HG03108 (cell line): ENCODE results near the gene ABCB9.
A peak's percentile ranks its signal among the peaks of the same experiment; 100 is the strongest.
"Not testable (repeated sequence)": the region's sequence is repeated elsewhere in the genome, so short reads cannot be mapped to it uniquely, and the experiment has no call there.

Experiments
- ATAC-seq: cut with Tn5 transposase; IDR thresholded peaks from one replicate; pipeline ENCODE4 v1.9.1; 2021; ENCODE audit warnings: moderate library complexity; ENCODE audit not compliant: unreplicated experiment

The ABCB9 gene

DNA sequence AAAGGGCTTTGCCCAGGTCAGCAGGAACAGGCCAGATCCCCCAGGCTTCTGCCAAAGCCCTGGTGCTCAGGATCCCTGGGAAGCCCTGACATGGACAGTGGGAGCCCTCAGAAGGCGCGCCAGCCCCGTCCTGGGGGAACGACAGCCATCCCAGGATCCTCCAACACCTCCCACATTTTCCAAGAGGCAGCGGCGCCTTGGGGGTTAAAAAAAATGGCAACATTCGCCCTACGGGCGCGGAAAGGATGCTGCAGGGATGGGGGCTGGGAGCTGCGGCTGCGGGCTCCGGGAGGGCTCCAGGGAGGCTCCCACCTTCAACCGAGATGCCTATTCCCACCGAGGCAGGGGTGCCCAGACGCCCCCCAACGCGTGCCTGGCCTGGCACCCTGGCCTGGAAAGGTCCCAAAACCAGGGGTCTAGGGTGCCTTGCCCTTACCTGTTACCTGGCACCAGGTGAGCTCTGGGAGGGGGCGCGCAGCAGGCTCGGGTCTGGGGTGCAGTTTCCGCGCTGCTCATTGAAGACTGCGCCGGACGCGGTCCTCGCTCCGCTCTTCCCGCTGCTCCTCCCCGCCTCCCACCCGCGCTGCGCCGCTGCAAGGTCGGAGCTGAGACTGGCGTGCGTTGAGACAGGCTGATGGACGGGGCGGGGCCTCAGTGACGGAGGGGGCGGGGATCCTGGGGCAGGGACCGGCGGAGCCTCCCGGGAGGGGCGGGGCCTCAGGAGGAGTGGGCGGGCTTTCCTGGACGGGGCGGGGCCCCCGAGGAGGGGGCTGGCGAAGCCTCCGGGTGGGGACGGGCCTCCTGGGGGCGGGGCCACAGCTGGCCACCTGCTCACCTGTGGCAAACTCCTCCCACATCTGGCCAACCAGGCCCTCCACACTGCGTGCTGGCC is at the start of gene ABCB9:
TSS of gene ABCB9 (minus strand) at position 613 of the 892 bp plus-strand sequence. CDS start 6,228 bp downstream, outside the sequence.
- ATAC-seq, result peak; percentile 65

DNA sequence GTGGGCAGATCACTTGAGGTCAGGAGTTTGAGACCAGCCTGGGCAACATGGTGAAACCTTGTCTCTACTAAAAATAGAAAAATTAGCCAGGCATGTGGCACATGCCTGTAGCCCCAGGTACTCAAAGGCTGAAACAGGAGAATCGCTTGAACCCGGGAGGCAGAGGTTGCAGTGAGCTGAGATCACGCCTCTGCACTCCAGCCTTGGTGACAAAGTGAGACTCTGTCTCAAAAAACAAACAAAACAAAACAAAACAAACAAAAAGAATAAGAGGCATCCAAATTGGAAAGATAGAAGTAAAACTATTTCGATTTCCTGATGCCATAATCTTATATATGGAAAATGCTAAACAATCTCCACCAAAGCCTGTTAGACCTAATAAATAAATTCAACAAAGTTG is 48.2 kb upstream of the ABCB9 start:
- not testable (repeated sequence) for ATAC-seq

DNA sequence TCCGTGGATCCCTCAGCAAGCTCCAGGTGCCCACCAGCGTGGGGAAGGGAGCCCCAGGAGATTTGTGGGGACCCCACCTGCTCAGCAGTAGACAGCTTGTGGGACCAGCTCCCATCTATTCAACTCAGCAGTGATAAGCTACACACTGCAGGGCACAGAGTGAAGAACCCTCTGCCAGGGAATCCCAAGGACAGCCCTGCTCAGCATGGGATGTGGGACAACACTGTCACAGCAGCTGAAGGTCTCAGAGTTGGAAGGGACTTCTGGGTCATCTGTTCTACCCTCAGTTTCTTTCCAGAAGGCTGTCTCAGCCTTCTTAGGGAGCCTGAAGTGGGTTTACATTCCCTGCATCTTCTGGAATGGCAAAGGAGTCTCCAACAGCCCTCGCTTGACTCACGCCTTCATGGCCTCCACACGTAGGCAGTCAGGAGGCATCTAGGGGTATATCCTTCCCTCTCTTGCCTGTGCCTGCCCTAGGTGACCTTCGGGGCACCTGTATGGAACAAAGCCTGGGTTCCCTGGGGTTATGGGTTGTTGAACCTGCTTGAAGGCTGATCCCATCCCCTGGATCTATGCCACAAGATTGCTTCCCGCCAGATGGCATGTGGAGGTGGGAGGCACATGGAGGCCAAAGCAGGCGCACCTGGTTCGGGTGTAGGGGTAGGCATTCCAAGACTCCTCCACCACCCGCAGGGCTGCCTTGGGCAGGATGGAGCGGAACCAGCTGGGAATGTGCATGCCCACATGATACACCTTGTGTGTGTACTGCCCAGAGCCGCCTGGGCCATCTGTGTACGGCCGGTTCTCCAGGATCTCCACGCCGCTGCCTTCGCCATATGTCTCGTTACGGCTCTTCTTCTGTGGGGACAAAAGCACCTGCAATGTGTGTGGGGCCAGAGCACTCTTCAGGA is 47.2 kb upstream of the ABCB9 start:
- ATAC-seq, result no peak

DNA sequence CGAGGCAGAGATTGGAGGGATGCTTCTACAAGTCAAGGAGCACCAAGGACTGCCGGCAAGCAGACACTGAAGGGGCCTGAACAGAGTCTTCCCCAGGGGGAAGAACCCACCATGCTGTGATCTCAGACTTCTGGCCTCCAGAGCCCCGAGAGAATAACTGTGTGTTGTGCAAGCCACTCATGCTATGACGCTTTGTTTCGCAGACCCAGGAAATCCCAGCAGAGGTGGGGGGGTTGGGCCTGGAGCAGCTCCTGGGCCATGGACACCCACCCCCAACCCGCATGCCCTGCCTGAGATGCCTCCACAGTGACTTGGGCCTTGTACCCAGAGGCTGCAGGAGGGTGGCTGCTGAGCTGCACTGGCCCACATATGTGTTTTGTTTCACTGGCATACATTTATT is 45.4 kb upstream of the ABCB9 start:
- no peak for ATAC-seq

DNA sequence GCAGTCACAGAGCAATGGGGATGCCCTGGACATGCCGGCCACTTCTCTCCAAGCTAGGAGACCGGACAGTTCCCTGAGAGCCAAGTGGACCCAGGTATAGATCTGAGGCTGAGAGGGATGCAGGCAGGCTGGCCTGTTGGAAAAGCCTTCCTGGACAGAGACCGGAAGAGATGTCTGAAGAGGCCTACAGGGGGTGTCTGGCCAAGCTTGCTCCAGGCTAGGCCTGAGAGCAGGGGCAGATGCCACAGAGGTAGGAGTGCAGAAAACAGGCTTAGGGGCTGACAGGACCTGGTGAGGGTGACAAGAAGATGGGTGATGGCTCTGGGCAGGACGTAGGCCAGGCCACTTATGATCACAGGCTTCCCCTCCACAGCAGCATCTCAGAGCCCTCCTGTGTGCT is 44.4 kb upstream of the ABCB9 start:
- ATAC-seq, result no peak

DNA sequence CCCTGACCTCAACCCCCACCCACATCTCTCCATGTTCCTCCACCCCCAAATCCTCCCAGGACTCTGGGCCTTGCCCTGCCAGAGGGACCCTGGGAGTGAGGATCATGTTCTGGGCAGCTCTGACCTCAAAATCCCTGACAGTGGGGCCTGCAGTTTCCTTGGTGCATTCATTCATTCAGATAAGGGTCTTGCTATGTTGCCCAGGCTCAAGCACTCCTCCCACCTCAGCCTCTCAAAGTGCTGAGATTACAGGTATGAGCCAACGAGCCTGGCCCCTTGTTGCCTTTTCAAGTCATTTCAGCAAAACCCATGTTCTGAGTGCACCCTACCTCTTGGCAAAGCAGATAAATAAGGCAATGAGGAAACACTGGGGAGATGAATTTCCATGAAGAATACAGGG is 43.8 kb upstream of the ABCB9 start:
- no peak for ATAC-seq

DNA sequence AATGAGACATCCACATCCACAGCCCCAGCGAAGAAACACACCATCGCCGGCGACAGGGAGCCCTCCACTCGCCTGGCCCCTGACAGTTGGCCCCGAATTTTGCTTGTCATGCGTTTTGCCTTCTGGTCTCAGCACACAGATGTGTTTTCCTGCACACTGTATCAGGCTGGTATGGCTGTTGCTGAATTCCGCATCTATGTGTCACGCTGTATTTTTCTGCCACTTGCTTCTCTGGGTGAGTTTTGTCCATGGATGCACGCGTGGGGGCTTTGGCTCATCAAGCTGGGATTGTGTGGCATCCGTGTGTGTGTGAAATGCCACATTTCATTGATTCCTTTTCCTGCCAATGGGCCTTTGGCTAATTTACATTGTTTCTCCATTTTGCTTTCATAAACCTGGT is 40.7 kb upstream of the ABCB9 start:
- no peak for ATAC-seq

DNA sequence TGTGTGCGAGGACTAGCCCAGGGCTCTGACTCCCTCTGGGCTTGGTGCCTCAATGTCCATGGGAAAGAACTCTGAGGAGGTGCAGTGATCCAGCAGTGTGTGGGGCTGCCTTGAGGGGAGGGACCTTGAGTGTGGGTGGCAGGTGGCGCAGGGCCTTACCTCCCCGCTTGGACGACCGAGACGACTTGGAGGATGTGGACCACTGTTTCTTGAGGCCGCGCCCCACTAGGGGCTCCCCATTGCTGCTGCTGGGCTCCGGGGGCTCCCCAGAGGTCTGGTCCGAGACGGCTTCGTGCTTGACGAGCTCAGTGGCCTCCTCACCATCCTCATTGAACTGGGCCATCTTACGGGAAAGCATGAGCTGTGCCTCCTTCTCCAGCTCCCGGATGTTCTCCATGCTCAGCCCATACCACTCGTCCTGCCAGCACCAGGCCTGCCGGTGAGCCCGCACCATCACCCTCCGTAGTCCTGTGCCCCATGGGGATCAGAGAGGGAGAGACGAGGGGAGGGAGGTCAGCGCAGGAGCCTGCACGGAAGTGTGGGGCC is 38.9 kb upstream of the ABCB9 start:
- ATAC-seq, result no peak

DNA sequence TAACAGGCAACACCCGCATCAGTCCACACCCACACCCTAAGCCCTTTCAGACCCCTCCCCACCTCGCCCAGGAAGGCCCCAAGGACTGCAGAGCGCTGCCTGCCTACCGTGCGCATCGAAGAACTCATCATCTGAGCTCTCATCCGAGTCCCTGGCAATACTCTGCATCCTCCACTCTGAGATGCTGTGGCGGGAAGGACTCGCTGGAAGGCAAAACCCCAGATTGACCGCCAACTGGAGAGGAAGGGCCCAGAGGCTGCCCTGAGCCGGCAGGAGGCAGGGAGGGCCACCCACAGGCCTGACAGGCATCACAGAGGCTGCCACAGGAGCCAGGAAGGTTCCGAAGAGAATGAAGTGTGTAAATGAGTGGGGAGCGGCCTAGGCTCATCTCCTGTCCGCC is 38.0 kb upstream of the ABCB9 start:
- no peak for ATAC-seq

DNA sequence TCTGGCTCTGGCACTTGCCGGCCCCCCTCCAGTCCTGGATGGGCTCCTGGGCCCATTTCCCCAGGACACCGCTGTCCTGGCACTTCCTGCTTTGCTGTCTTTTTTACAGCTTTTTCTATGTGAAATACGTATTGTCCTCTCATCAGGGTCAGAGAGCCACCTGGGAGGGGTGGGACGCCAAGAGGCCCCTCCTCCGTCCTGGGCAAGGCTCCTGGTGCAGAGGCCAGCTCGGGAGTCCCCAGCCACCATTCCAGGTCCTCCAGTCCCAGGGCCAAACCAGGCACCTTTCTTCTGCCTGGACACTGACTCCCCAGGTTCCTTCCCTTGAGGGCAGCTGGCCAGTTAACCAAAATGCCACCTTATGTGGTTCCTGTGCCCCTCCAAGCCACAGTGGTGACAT is 37.0 kb upstream of the ABCB9 start:
- no peak for ATAC-seq

DNA sequence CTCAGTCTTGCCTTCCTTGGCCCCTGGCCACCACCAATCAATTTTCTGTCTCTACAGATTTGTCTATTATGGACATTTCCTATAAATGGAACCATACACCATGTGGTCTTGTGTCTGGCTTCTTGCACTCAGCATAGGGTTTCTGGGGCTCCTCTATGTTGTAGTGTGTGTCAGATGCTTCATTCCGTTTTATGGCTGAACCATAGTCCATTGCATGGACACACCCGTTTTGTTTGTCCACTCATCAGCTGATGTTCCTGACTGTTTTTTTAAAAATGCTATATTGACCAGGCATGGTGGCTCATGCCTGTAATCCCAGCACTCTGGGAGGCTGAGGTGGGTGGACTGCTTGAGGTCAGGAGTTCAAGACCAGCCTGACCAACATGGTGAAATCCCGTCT is 35.2 kb upstream of the ABCB9 start:
- no peak for ATAC-seq

DNA sequence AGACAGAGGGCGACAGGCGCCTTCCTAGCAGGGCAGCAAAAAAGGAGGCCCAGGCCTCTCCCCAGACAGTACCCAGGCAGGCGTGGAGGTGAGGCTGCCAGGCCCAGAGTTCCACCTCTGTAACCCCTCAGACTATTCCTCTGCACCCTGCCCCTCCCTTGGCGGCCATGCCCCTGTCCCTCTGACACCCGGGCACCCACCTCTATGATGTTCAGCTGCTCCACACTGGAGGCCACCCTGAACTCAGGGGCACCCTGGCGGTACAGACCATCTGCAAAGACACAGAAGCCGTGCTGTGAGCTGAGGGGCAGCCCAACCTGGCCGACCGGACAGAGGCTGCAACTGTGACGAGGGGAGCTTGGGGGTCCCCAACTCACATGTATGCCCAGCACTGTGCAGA is 34.3 kb upstream of the ABCB9 start:
- ATAC-seq, result no peak

DNA sequence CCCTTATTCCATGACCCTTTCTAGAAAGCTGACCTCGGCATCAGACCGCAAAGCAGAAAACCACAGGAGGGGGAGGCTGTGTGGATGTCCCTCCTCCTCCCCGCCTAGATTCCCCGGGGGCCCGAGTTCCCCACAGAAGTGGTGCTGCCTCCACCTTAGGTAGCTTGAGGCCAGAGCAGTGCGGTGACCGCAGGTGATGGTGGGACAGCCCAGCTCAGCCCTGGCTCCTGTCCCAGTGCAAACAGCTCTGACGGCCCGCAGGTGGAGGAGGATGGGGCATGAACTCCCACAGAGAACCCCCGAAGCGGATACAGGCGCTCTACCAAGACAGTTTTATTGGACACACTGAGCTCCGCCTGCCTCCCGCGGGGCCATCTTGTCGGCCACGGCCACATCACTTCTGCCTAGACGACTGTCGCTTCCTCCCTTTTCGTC is 33.7 kb upstream of the ABCB9 start:
- no peak for ATAC-seq

DNA sequence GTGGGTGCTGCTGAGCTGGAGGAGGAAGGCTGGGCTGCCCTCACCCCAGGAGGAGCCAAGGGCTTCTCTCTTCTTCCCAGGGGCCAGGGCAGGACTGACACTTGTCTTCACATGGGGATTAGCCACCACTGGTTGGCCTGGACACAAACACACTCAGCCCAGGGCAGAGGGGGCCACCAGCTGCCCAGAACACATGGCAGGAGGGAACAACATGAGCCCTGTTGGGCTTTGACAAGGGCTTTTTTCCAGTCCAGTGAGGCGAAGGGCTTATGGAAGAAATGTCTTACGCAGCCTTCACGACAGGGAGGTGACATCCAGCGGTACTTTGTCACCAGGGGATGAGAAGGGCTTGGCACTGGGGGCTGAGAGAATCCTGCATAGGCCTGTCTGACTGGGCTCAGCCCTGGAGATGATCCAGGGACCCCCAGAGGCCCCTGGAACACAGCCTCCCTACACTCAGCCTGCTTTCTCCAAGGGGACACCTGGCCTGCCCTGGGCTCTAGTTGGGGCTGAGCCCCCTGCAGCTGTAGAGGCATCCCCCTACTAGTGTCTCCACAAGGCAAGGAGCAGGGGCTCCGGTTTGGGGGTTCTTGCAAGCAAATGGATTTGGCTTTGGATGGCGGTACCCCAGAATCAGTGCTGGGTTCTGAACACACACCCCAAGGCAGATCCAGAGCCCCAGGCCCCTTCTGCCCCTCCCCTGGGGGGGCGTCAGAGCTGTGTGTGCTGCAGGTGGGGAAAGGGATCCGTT is 33.1 kb upstream of the ABCB9 start:
- ATAC-seq, result no peak

DNA sequence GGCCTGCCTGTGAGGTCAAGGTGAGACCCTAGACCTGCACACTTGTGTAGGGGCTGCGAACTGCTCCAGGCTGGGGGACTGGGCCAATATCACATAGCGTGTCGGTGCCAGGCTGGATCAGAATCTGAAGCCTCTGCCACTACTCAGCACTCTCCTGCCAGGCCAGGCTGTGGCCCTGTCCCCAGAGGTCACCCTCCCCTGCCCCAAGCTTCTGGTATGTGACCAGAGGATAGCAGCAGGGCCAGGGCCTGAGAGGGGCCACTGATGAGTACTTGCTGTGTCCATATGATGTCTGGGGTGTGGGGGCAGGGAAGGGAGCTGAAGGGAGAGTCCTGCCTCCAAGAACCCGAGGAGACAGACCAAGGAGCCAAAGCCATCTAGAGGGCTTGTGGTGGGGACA is 32.1 kb upstream of the ABCB9 start:
- ATAC-seq, result no peak

DNA sequence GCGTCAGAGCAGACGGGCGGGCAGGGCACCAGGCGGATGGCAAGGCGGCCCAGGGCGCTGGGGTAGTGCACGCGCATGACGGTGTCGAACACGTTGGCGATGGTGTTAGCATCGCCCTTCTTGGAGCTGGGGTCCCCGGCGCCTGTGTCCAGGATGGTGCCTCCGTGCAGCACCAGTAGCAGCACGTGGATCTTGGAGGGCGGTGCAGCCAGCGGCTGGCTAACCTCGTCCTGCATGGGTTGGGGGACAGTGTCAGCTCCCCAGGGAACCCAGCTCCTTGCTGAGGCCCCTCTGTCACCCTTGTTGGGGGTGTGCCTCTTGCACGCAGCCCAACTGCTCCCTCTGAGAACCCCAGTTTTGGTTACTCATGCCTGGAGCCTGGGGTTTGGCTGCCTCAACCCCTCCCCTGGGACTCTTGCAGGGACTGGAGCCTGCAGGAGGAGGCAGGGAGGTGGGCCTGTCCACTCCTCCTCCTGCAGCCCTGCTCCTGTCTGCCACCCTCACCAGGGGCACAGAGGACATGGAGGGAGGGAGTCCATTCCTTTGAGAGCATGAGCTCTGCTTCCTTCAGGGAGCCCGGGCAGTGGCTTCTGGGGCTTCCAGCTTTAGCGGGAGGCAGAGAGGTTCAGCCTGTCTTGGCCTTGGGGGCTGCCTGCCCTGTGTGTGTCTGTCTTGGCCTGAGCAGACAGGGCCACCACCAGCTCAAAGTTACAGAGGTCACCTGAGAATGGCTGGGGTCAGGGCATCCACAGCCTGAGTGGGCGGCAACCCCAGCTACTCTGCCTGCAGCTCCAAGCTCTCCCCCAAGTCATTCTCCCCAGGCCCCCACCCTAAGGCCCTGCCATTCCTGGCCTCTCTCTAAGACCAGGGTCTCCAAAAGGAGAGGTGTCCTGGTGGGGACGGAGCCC is 31.3 kb upstream of the ABCB9 start:
- no peak for ATAC-seq

DNA sequence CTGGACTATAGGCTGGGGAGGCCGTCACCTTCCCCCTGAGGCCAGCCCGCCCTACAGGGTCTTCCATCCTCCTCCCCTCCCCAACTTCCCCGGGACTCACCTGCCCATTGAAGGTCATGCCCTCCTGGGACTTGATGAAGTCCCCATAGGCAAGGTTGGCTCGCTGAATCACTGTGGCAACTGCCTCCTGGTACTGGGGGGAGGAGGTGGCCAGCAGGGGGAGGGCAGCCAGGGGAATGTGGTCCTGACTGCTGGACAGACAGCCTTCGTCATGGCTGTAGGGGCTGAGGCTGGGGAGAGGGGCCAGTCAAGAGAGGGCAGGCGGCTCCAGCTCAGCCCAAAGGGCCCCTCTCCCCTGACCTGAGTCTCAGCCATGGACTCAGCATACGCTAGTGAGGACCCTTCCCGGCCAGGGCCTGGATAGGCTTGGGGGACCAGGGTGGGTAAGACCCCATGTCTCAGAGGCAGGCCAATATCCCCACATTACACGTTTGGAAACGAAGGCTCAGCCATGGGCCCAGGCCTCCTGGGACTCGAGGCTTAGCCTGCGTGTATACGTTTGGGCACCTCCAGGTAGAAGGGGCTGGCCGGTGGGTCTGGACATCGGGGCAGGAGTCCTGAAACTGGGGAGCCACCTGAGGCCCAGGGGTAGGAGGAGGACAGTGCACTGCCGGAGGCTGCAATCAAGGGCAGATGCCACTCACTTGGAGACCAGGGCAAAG is 30.5 kb upstream of the ABCB9 start:
- ATAC-seq, result no peak

DNA sequence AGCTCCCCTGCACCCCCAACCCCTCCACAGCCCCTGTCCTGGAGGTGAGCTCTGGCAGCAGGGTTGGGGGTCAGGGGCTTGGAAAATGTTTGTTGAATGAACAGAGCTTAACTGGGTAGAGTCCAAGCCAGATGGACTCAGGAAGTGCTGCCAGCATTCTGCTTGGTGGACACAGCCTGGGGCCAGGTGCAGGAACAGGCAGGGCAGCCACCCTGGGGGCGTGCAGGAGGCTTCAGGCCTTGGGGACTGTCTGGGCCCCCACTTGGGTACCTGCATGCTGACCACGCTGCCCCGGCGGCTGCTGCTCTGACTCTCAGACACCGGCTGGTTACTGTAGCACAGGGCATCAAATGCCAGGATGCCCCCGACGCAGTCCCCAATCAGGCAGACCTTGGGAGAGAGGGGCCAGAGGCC is 29.9 kb upstream of the ABCB9 start:
- no peak for ATAC-seq

DNA sequence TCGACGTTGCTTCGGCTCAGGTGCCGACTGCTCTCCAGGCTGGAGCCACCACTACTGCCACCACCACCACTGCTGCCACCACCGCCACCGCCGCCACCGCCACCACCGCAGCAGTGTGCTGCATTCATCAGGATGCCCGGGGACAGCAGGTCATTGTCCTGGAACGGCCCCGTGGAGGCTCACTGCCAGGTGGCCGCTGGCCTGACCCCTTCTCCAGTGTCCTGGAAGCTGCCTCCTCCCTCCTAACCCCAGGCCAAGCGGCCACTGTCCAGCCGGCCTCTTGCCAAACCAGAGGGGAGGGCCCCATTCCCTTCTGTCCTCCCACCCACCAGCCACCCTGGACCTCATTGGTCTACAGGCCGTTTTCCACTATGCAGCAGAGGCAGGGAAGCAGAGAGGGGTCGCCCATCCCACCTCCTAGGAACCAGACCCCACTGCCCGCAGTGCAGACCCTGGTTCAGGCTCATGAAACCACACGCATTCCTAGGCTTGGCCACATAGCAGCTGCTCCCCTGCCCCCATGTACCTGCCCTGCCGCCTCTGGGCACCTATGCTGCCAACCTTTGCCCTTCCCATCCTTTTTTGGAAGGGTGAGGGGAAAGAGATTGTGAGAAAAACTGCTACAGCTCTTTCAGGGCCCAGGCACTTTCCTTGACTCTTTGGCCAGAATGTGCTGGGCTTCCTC is 29.4 kb upstream of the ABCB9 start:
- ATAC-seq, result no peak
